Small intestine (tissue), 7 donors: Measurements from ENCODE around the gene NDUFAF2. TPM values are rescaled to one million over a fixed set of nuclear protein-coding genes. Genes with fewer than 3 reads are reported as not detected.
A peak's percentile ranks its signal among the peaks of the same experiment; 100 is the strongest.
"Not testable (repeated sequence)": the region's sequence is repeated elsewhere in the genome, so short reads cannot be mapped to it uniquely, and the experiment has no call there.

Source experiments
- DNase-seq, 2 donors: peaks; one replicate each; pipeline versions ENCODE4 v3.0.0 to v3.0.0-alpha.2; 2013
- FAIRE-seq: peaks from 2 replicates; lab custom pipeline; 2012; peaks lifted over from hg19 to GRCh38; lab: Jason Lieb, UNC
- H3K27ac ChIP-seq, 3 donors: one replicate each; pipeline ENCODE4 v1.5.1; 2013; ENCODE audit warnings: low read length in 2 of 3, mild to moderate bottlenecking in 2 of 3, control low read depth in 1 of 3, inconsistent platforms in 1 of 3, low read depth in 1 of 3, moderate library complexity in 1 of 3
- H3K27me3 ChIP-seq, 3 donors: one replicate each; pipeline ENCODE4 v1.6.1; 2013; ENCODE audit warnings: low read length in 3 of 3, inconsistent platforms in 1 of 3; ENCODE audit not compliant: control insufficient read depth in 3 of 3, insufficient read depth in 3 of 3
- H3K36me3 ChIP-seq, 3 donors: one replicate each; pipeline ENCODE4 v1.6.1; 2013; ENCODE audit warnings: low read length in 3 of 3, inconsistent platforms in 1 of 3, low read depth in 1 of 3, mild to moderate bottlenecking in 1 of 3, moderate library complexity in 1 of 3; ENCODE audit not compliant: control insufficient read depth in 3 of 3, insufficient read depth in 2 of 3
- H3K4me1 ChIP-seq, 3 donors: one replicate each; pipeline ENCODE4 v1.6.1; 2013; ENCODE audit warnings: low read length in 2 of 3, inconsistent platforms in 1 of 3, low read depth in 1 of 3, mild to moderate bottlenecking in 1 of 3, moderate library complexity in 1 of 3; ENCODE audit not compliant: control insufficient read depth in 3 of 3, insufficient read depth in 2 of 3
- H3K4me3 ChIP-seq, 3 donors: one replicate each; pipeline ENCODE4 v1.5.1; 2013; ENCODE audit warnings: low read length in 3 of 3, control low read depth in 1 of 3, inconsistent platforms in 1 of 3, low read depth in 1 of 3, mild to moderate bottlenecking in 1 of 3, moderate library complexity in 1 of 3
- H3K9me3 ChIP-seq, 2 donors: one replicate each; pipeline ENCODE4 v1.6.1; 2013; ENCODE audit warnings: low read depth in 1 of 2, low read length in 1 of 2; ENCODE audit not compliant: control insufficient read depth in 2 of 2, insufficient read depth in 1 of 2
- WGBS, 3 donors: extraction: QIAGEN DNeasy Blood & Tissue Kit; methylation state at CpG; one replicate each; pipeline ENCODE4 v1.1.7; 2013; 5-methylcytosine and 5-hydroxymethylcytosine counted together
- polyA plus RNA-seq, 4 donors: library from polyadenylated mRNA; stranded (reverse) in 3 of 4; unstranded in 1 of 4; fragments of 200-250 nt in 3 of 4; fragments of 120-200 nt in 1 of 4; gene quantifications; one replicate each; pipeline versions ENCODE4 v1.2.1 to v1.2.3, GENCODE V29; 2013
- donor health status: healthy with polysubstance abuse.
- donor health status: control.
- donor health status: control.
- donor health status: Bipolar disorder and iron deficiency.
- donor health status: healthy.

NDUFAF2 gene
- polyA plus RNA-seq, 4 donors, result 27.6 to 60.3 (median 38.3) TPM

GRCh38 chr5:61177716-61178115 lies 232.7 kb downstream of the NDUFAF2 start:
- H3K9me3 ChIP-seq, result no peaks in the 10 kb centered on the region
- DNase-seq (no peak), FAIRE-seq (no peak)
- no peaks in the 10 kb centered on the region for H3K36me3 ChIP-seq
- H3K27ac ChIP-seq, result no peak overlapping the region
- H3K4me3 ChIP-seq, result no peak overlapping the region
- no peaks in the 10 kb centered on the region for H3K27me3 ChIP-seq
- no peaks in the 10 kb centered on the region for H3K4me1 ChIP-seq
- WGBS, 3 donors, result 80 to 94% (median 80%) methylated on average over 7 of the region's 7 CpGs

DNA sequence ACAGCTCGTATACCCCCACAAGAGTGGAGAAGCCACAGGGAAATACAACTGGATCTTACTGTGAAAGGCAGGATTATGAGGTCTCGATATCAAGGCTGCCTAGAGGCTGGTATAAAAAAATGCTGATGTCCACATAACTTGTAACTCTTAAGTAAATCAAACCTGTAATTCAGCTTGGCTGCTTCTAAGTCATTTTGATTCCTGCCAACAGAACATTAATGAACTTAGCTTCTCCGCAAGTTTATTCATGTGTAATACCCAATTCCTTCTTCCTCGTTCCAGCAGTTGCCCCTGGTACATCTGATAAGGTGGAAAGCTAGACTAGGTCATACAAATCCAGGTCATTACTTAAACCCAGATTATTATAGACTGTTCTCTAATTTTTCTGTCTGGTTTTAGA lies 233.7 kb downstream of the NDUFAF2 start:
- H3K36me3 ChIP-seq, result no peaks in the 10 kb centered on the region
- H3K27me3 ChIP-seq, result no peaks in the 10 kb centered on the region
- H3K4me3 ChIP-seq, result no peak overlapping the region
- FAIRE-seq (no peak), DNase-seq (peak in 1 of 2 donors; percentile 27)
- H3K27ac ChIP-seq, result no peak overlapping the region
- 52 to 81% (median 63%) methylated on average over 4 of the region's 4 CpGs for WGBS, 3 donors
- no peaks in the 10 kb centered on the region for H3K4me1 ChIP-seq
- no peaks in the 10 kb centered on the region for H3K9me3 ChIP-seq

DNA sequence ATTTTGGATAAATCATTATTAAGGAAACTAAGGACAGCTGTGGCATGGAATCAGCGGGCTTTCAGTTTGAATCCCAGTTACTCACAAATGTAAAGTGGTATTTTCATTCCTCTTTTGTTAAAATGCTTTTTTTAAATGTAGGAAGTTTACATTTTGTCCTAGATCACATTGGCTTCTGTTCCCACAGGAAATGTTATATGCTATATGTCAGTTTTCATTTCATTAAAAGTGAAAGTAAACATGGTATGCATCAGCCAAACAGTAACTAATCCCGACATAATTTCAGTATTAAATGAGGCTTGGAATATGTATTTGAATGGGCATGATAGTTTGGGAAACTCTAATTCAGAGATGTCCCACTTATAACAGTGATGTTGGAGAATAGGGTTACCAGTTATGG lies 235.9 kb downstream of the NDUFAF2 start:
- H3K27me3 ChIP-seq, result no peaks in the 10 kb centered on the region
- no peaks in the 10 kb centered on the region for H3K4me1 ChIP-seq
- H3K9me3 ChIP-seq, result no peaks in the 10 kb centered on the region
- H3K27ac ChIP-seq, result no peak overlapping the region
- 33 to 44% (median 42%) methylated on average over 2 of the region's 2 CpGs for WGBS, 3 donors
- FAIRE-seq, result no peak
- no peaks in the 10 kb centered on the region for H3K36me3 ChIP-seq
- peak in 1 of 2 donors; percentile 10 for DNase-seq
- no peak overlapping the region for H3K4me3 ChIP-seq

DNA sequence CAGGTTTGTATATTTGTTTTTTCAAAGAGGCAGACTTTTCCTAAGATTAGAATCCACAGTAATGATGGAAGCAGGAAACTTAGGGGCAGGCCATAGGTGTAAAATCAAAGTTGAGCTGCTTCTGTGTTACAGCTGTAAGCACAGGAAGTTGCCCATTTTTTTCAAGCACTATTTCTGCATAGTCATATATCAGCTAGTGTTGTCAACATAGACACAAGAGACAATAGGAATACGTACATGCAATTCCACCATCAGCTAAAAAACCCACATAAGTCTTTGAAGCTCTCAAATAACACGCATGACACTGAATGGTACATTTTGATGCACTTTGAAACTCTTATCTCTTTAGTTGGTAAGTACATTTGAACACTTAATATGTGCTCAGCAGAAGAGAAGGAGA lies 237.4 kb downstream of the NDUFAF2 start:
- H3K9me3 ChIP-seq, result no peaks in the 10 kb centered on the region
- peak in 1 of 2 donors; percentile 29 for DNase-seq
- H3K27ac ChIP-seq, result no peak overlapping the region
- 58 to 66% (median 59%) methylated on average over 2 of the region's 2 CpGs for WGBS, 3 donors
- H3K36me3 ChIP-seq, result no peaks in the 10 kb centered on the region
- FAIRE-seq, result no peak
- H3K4me3 ChIP-seq, result no peak overlapping the region
- H3K4me1 ChIP-seq, result no peaks in the 10 kb centered on the region
- H3K27me3 ChIP-seq, result no peaks in the 10 kb centered on the region

GRCh38 chr5:61183538-61183937 lies 238.5 kb downstream of the NDUFAF2 start:
- no peaks in the 10 kb centered on the region for H3K9me3 ChIP-seq
- no peaks in the 10 kb centered on the region for H3K27me3 ChIP-seq
- no peak overlapping the region for H3K4me3 ChIP-seq
- no peak overlapping the region for H3K27ac ChIP-seq
- DNase-seq, result no peak
- no peak for FAIRE-seq
- 91 to 97% (median 96%) methylated on average over 1 of the region's 1 CpG for WGBS, 3 donors
- no peaks in the 10 kb centered on the region for H3K36me3 ChIP-seq
- H3K4me1 ChIP-seq, result no peaks in the 10 kb centered on the region

DNA sequence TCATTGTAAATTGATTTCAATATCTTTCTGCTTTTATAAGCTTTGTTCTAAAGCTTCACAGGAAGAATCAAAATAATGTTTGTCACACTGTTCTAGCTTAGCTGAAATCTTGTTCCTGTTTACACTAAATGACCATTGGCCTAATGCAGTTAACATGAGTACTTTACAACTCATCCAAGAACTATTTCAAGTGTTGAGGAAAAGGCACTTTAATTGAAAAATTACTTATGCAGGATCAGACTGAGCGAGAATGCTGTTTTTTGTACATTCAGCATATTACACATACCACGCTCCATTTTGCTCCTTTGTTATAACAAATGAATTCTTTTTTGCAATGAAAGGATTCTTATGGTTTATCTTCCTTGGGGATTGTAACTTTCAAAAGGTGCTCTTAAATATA lies 239.7 kb downstream of the NDUFAF2 start:
- WGBS, 3 donors, result 64 to 96% (median 89%) methylated on average over 2 of the region's 2 CpGs
- Histone ChIP-seq H3K4me1 (no peaks in the 10 kb centered on the region), H3K4me3 (no peak overlapping the region), H3K9me3 (no peaks in the 10 kb centered on the region), H3K27me3 (no peaks in the 10 kb centered on the region), H3K27ac (no peak overlapping the region), H3K36me3 (no peaks in the 10 kb centered on the region)
- DNase-seq (no peak), FAIRE-seq (no peak)

GRCh38 chr5:61186634-61187033 lies 241.6 kb downstream of the NDUFAF2 start:
- no peak for DNase-seq
- Histone ChIP-seq H3K4me3 (no peak overlapping the region), H3K27me3 (no peaks in the 10 kb centered on the region), H3K27ac (no peak overlapping the region), H3K36me3 (no peaks in the 10 kb centered on the region), H3K4me1 (no peaks in the 10 kb centered on the region), H3K9me3 (no peaks in the 10 kb centered on the region)
- no peak for FAIRE-seq
- 80 to 96% (median 89%) methylated on average over 2 of the region's 2 CpGs for WGBS, 3 donors

DNA sequence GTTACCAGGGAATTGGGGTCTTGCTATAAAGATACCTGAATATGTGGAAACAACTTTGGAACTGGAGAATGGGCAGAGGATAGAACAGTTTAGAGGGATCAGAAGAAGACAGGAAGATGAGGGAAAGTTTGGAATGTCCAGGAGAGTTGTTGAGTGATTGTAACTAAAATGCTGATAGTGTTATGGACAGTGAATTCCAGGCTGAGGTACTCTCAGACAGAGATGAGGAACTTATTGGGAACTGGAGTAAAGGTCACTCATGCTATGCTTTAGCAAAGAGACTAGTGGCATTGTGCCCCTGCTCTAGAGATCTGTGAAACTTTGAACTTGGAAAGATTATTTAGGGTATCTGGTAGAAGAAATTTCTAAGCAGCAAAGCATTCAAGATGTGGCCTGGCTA lies 242.3 kb downstream of the NDUFAF2 start:
- not testable (repeated sequence) for H3K4me3 ChIP-seq, H3K27ac ChIP-seq, FAIRE-seq, H3K9me3 ChIP-seq, DNase-seq, H3K4me1 ChIP-seq, H3K36me3 ChIP-seq, H3K27me3 ChIP-seq

DNA sequence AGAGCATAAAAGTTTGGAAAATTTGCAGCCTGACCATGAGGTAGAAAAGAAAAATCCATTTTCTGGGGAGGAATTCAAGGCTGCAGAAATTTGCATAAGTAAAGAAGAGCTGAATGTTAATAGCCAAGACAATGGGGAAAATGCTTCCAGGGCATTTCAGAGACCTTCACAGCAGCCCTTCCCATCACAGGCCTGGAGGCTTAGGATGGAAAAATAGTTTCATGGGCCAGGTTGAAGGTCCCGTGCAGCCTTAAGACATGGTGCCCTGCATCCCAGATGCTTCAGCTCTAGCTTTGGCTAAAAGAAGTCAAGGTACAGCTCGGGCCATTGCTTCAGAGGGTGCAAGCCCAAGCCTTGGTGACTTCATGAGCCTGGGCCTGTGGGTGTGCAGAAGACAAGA lies 242.8 kb downstream of the NDUFAF2 start:
- not testable (repeated sequence) for H3K27me3 ChIP-seq, H3K9me3 ChIP-seq, H3K27ac ChIP-seq, DNase-seq, H3K4me3 ChIP-seq, H3K4me1 ChIP-seq, H3K36me3 ChIP-seq, FAIRE-seq
- 84 to 94% (median 92%) methylated on average over 2 of the region's 2 CpGs for WGBS, 3 donors
